Measurements from ENCODE around the gene SLC7A5. TPM values are rescaled to one million over a fixed set of nuclear protein-coding genes. Genes with fewer than 3 reads are reported as not detected.
"Not testable (repeated sequence)": the region's sequence is repeated elsewhere in the genome, so short reads cannot be mapped to it uniquely, and the experiment has no call there.

Gene SLC7A5
- total and polyA plus RNA-seq, 2 of the 13 experiments (the other 11 are each of a cell fraction or from before 2014, with no cell fraction given), result 79.6 to 155 TPM

GRCh38 chr16:87826798-87827587 lies 42.3 kb downstream of the SLC7A5 start (continued):
- TF ChIP-seq, protein P1, sequence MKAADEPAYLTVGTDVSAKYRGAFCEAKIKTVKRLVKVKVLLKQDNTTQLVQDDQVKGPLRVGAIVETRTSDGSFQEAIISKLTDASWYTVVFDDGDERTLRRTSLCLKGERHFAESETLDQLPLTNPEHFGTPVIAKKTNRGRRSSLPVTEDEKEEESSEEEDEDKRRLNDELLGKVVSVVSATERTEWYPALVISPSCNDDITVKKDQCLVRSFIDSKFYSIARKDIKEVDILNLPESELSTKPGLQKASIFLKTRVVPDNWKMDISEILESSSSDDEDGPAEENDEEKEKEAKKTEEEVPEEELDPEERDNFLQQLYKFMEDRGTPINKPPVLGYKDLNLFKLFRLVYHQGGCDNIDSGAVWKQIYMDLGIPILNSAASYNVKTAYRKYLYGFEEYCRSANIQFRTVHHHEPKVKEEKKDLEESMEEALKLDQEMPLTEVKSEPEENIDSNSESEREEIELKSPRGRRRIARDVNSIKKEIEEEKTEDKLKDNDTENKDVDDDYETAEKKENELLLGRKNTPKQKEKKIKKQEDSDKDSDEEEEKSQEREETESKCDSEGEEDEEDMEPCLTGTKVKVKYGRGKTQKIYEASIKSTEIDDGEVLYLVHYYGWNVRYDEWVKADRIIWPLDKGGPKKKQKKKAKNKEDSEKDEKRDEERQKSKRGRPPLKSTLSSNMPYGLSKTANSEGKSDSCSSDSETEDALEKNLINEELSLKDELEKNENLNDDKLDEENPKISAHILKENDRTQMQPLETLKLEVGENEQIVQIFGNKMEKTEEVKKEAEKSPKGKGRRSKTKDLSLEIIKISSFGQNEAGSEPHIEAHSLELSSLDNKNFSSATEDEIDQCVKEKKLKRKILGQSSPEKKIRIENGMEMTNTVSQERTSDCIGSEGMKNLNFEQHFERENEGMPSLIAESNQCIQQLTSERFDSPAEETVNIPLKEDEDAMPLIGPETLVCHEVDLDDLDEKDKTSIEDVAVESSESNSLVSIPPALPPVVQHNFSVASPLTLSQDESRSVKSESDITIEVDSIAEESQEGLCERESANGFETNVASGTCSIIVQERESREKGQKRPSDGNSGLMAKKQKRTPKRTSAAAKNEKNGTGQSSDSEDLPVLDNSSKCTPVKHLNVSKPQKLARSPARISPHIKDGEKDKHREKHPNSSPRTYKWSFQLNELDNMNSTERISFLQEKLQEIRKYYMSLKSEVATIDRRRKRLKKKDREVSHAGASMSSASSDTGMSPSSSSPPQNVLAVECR (CRISPR knock-in tag; IDR thresholded peaks at IDR 0.05; ENCODE audit: borderline replicate concordance), result no peak
- peak; percentile 24 for TF ChIP-seq AGO1 (IDR thresholded peaks at IDR 0.05; ENCODE audit: low read depth, low read length, poor library complexity, severe bottlenecking)

DNA sequence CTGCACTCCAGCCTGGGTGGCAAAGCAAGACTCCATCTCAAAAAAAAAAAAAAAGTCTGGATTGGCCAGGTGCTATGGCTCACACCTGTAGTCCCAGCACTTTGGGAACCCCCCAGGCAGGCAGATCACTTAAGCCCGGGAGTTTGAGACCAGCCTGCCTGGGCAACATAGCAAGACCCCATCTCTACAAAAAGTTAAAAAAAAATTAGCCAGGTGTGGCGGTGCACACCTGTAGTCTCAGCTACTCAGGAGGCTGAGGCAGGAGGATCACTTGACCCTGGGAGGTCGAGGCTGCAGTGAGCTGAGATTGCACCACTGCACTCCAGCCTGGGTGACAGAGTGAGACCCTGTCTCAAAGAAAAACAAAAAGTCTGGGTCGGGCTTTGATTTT lies 42.9 kb downstream of the SLC7A5 start:
- H2AFZ ChIP-seq (ENCODE audit: low read length); in situ Hi-C loops (cut with HindIII; ENCODE audit: extremely low pct_ligation_motif_present, low pct_unique_long_range_greater_than_20kb); H3K27ac ChIP-seq (ENCODE audit: extremely low read length, insufficient read depth, low read length); H3K9me3 ChIP-seq (ENCODE audit: low read length); H3K9ac ChIP-seq (ENCODE audit: insufficient read depth, low read depth, low read length); H3K79me2 ChIP-seq (ENCODE audit: insufficient read depth, low read length); H3K4me3 ChIP-seq (replicated peaks in 1 of 3; ENCODE audit: insufficient read depth in 1 of 3, low read depth in 2 of 3, low read length in 3 of 3); DNase-seq (ENCODE audit: low spot score); BruUV-seq (replicated peaks); FAIRE-seq; H4K20me1 ChIP-seq (ENCODE audit: insufficient read depth, low read length); H3K4me2 ChIP-seq (ENCODE audit: low read depth, low read length); CTCF ChIA-PET (ENCODE audit: low intra/inter-chr PET ratio, low total read pairs); ATAC-seq: not testable (repeated sequence)
- Histone ChIP-seq H3K36me3 (replicated peaks in 1 of 2; ENCODE audit: control insufficient read depth in 1 of 2, insufficient read depth in 2 of 2, low read length in 2 of 2) (peaks cover 15% of the 10 kb centered on the region in 2 experiments), H3K27me3 (ENCODE audit: control insufficient read depth in 1 of 2, insufficient read depth in 2 of 2, low read length in 2 of 2) (peaks cover 8 to 40% of the 10 kb centered on the region in 2 experiments), H3K4me1 (ENCODE audit: insufficient read depth, low read length) (peaks cover 68% of the 10 kb centered on the region)
- 47% methylated on average over 4 of the region's 4 CpGs for WGBS (ENCODE audit: low lambda C conversion rate)
- POLR2A ChIA-PET, result interaction anchor here (0.6 to 3.5 kb wide), 3 partner anchors 16 to 44 kb away, joined by 3 to 15 read pairs (median 10); no protein-coding TSS in a partner anchor
- TF ChIP-seq, protein P2, sequence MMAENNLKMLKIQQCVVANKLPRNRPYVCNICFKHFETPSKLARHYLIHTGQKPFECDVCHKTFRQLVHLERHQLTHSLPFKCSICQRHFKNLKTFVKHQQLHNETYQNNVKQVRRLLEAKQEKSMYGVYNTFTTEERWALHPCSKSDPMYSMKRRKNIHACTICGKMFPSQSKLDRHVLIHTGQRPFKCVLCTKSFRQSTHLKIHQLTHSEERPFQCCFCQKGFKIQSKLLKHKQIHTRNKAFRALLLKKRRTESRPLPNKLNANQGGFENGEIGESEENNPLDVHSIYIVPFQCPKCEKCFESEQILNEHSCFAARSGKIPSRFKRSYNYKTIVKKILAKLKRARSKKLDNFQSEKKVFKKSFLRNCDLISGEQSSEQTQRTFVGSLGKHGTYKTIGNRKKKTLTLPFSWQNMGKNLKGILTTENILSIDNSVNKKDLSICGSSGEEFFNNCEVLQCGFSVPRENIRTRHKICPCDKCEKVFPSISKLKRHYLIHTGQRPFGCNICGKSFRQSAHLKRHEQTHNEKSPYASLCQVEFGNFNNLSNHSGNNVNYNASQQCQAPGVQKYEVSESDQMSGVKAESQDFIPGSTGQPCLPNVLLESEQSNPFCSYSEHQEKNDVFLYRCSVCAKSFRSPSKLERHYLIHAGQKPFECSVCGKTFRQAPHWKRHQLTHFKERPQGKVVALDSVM (CRISPR knock-in tag; IDR thresholded peaks at IDR 0.05), result peak; percentile 87
- TF ChIP-seq ZNF121 (CRISPR knock-in tag; IDR thresholded peaks at IDR 0.05), result peak; percentile 75
- intact Hi-C loops (cut with micrococcal nuclease; ENCODE audit: unreplicated experiment), result loop anchor here (5.0 kb wide), 1 partner anchor 49 kb away; no protein-coding TSS in a partner anchor
